ENCODE results near the gene SIM2.

DNA sequence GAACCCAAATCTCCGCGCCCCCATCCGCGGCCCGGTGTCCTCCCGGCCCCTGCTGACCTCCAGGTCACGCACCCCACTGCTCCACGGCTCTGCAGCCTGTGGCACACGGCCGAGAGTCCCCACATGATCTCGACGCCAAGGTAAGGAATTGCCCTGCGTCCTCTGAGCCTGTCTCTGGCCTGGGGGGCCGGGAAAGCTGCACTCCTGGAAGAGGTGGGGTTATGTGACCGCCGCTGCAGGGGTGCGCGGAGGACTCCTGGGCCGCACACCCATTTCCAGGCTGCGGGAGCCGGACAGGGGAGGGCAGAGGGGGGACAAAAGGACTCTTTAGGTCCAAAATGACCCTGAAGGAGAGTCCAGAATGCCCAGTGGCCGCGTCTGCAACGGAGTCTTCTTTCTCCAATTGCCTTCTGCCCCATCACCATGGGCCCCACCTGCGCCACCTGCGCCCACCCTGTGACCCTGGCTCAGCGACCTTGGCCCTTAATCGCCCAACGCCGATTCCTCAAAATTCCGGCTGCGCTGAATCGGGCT is 997 bp upstream of the SIM2 start:
- TF ChIP-seq, protein P1, sequence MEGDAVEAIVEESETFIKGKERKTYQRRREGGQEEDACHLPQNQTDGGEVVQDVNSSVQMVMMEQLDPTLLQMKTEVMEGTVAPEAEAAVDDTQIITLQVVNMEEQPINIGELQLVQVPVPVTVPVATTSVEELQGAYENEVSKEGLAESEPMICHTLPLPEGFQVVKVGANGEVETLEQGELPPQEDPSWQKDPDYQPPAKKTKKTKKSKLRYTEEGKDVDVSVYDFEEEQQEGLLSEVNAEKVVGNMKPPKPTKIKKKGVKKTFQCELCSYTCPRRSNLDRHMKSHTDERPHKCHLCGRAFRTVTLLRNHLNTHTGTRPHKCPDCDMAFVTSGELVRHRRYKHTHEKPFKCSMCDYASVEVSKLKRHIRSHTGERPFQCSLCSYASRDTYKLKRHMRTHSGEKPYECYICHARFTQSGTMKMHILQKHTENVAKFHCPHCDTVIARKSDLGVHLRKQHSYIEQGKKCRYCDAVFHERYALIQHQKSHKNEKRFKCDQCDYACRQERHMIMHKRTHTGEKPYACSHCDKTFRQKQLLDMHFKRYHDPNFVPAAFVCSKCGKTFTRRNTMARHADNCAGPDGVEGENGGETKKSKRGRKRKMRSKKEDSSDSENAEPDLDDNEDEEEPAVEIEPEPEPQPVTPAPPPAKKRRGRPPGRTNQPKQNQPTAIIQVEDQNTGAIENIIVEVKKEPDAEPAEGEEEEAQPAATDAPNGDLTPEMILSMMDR (IDR thresholded peaks at IDR 0.05) = no peak
- no peak for TF ChIP-seq EZH2 (IDR thresholded peaks at IDR 0.05; ENCODE audit: borderline replicate concordance, insufficient read depth, low read depth, low read length, poor library complexity, severe bottlenecking)

Data from B cell (primary cell).